Activated CD4-positive, alpha-beta T cell treated with anti-CD3 and anti-CD28 coated beads, Interleukin-2, amount 50 U/mL, for 24 hours (primary cell): ENCODE measurements around the gene COBLL1.
"Not testable (repeated sequence)": the region's sequence is repeated elsewhere in the genome, so short reads cannot be mapped to it uniquely, and the experiment has no call there.

ENCODE experiments used
- DNase-seq, 2 donors: peaks; one replicate each; pipeline ENCODE4 v3.0.0-alpha.2; 2020; ENCODE audit warnings: low read depth in 1 of 2, low spot score in 1 of 2

Gene COBLL1

GRCh38 chr2:164785457-164785856 lies 56.2 kb downstream of the COBLL1 start:
- DNase-seq = no peak

GRCh38 chr2:164784376-164784775 lies 57.2 kb downstream of the COBLL1 start:
- DNase-seq = no peak

GRCh38 chr2:164782323-164782722 lies 59.3 kb downstream of the COBLL1 start:
- no peak for DNase-seq

- no peak for DNase-seq
Observed at GRCh38 chr2:164781394-164781793, 60.2 kb downstream of the COBLL1 start.

GRCh38 chr2:164780611-164781178 lies 60.9 kb downstream of the COBLL1 start:
- no peak for DNase-seq

- DNase-seq = no peak
Observed at GRCh38 chr2:164779383-164780057, 62.1 kb downstream of the COBLL1 start.

- no peak for DNase-seq
Observed at GRCh38 chr2:164778723-164779122, 62.9 kb downstream of the COBLL1 start.

GRCh38 chr2:164777847-164778461 lies 63.7 kb downstream of the COBLL1 start:
- no peak for DNase-seq

GRCh38 chr2:164773635-164774034 lies 68.0 kb downstream of the COBLL1 start:
- no peak for DNase-seq

GRCh38 chr2:164773091-164773490 lies 68.5 kb downstream of the COBLL1 start:
- DNase-seq = no peak

- DNase-seq = no peak
Observed at GRCh38 chr2:164771897-164772296, 69.7 kb downstream of the COBLL1 start.

GRCh38 chr2:164770421-164770916 lies 71.2 kb downstream of the COBLL1 start:
- no peak for DNase-seq

- DNase-seq = no peak
Observed at GRCh38 chr2:164766954-164767320, 74.7 kb downstream of the COBLL1 start.

GRCh38 chr2:164766216-164766953 lies 75.2 kb downstream of the COBLL1 start:
- no peak for DNase-seq

- no peak for DNase-seq
Observed at GRCh38 chr2:164764996-164765395, 76.6 kb downstream of the COBLL1 start.

- no peak for DNase-seq
Observed at GRCh38 chr2:164764474-164764873, 77.1 kb downstream of the COBLL1 start.

GRCh38 chr2:164763431-164763830 lies 78.2 kb downstream of the COBLL1 start:
- DNase-seq = no peak

GRCh38 chr2:164761737-164762460 lies 79.7 kb downstream of the COBLL1 start:
- DNase-seq = no peak

- DNase-seq = not testable (repeated sequence)
Observed at GRCh38 chr2:164761201-164761600, 80.4 kb downstream of the COBLL1 start.

- no peak for DNase-seq
Observed at GRCh38 chr2:164760179-164760578, 81.4 kb downstream of the COBLL1 start.
